H9 (cell line): ENCODE measurements around the gene PPARA. TPM values are rescaled to one million over a fixed set of nuclear protein-coding genes. Genes with fewer than 3 reads are reported as not detected.

Experiments
- DNase-seq: peaks from one replicate; pipeline ENCODE4 v3.0.0-alpha.2; 2017
- H2AFZ ChIP-seq: one replicate; pipeline ENCODE4 v1.6.1; 2013; ENCODE audit warnings: mild to moderate bottlenecking, low read length, control low read depth, moderate library complexity
- H2AK5ac ChIP-seq: 2 replicates; pipeline ENCODE4 v1.6.1; 2013; ENCODE audit warnings: low read length, control low read depth, mixed read lengths; ENCODE audit not compliant: insufficient read length
- H2BK120ac ChIP-seq: one replicate; pipeline ENCODE4 v1.6.1; 2013; ENCODE audit warnings: low read depth, mild to moderate bottlenecking, low read length, control low read depth, inconsistent platforms; ENCODE audit not compliant: poor library complexity, severe bottlenecking
- H2BK12ac ChIP-seq: 2 replicates; pipeline ENCODE4 v1.6.1; 2013; ENCODE audit warnings: low read length, control low read depth, mixed read lengths, low read depth; ENCODE audit not compliant: insufficient read length
- H2BK15ac ChIP-seq: 2 replicates; pipeline ENCODE4 v1.6.1; 2013; ENCODE audit warnings: low read depth, low read length, control low read depth
- H2BK20ac ChIP-seq: one replicate; pipeline ENCODE4 v1.6.1; 2013; ENCODE audit warnings: low read depth, mild to moderate bottlenecking, low read length, control low read depth, inconsistent platforms; ENCODE audit not compliant: poor library complexity, severe bottlenecking
- H2BK5ac ChIP-seq: 2 replicates; pipeline ENCODE4 v1.6.1; 2013; ENCODE audit warnings: low read length, control low read depth, mixed read lengths; ENCODE audit not compliant: insufficient read length
- H3K14ac ChIP-seq: 2 replicates; pipeline ENCODE4 v1.6.1; 2013; ENCODE audit warnings: low read length, control low read depth; ENCODE audit not compliant: insufficient read depth
- H3K18ac ChIP-seq: 2 replicates; pipeline ENCODE4 v1.6.1; 2013; ENCODE audit warnings: low read depth, mild to moderate bottlenecking, mixed read lengths, low read length, control low read depth; ENCODE audit not compliant: insufficient read length
- H3K23ac ChIP-seq: 2 replicates; pipeline ENCODE4 v1.6.1; 2013; ENCODE audit warnings: low read length, control low read depth, mixed read lengths, low read depth; ENCODE audit not compliant: insufficient read length
- H3K23me2 ChIP-seq: 2 replicates; pipeline ENCODE4 v1.6.1; 2013; ENCODE audit warnings: low read depth, mild to moderate bottlenecking, mixed read lengths, low read length, control low read depth; ENCODE audit not compliant: insufficient read length, poor library complexity, severe bottlenecking
- H3K27ac ChIP-seq: 2 replicates; pipeline ENCODE4 v1.5.1; 2013; ENCODE audit warnings: low read length, control low read depth, mixed read lengths, low read depth; ENCODE audit not compliant: insufficient read length
- H3K27me3 ChIP-seq: 2 replicates; pipeline ENCODE4 v1.6.1; 2013; ENCODE audit warnings: low read length, control low read depth, inconsistent platforms; ENCODE audit not compliant: insufficient read depth
- H3K4ac ChIP-seq: 2 replicates; pipeline ENCODE4 v1.6.1; 2013; ENCODE audit warnings: low read depth, mild to moderate bottlenecking, control low read depth, inconsistent platforms, low read length, moderate library complexity
- H3K4me1 ChIP-seq: 2 replicates; pipeline ENCODE4 v1.6.1; 2013; ENCODE audit warnings: low read length, control low read depth, inconsistent platforms; ENCODE audit not compliant: insufficient read depth
- H3K4me2 ChIP-seq: 2 replicates; pipeline ENCODE4 v1.6.1; 2013; ENCODE audit warnings: low read length, control low read depth, mixed read lengths; ENCODE audit not compliant: insufficient read length, insufficient read depth
- H3K56ac ChIP-seq: 2 replicates; pipeline ENCODE4 v1.6.1; 2013; ENCODE audit warnings: low read depth, mild to moderate bottlenecking, mixed read lengths, low read length, control low read depth; ENCODE audit not compliant: insufficient read length
- H3K79me1 ChIP-seq: 2 replicates; pipeline ENCODE4 v1.6.1; 2013; ENCODE audit warnings: low read depth, mild to moderate bottlenecking, moderate library complexity, low read length, control low read depth, inconsistent platforms; ENCODE audit not compliant: insufficient read depth, poor library complexity, severe bottlenecking
- H3K79me2 ChIP-seq: 2 replicates; pipeline ENCODE4 v1.6.1; 2013; ENCODE audit warnings: low read length, control low read depth, inconsistent platforms; ENCODE audit not compliant: insufficient read depth
- H3K9ac ChIP-seq: 2 replicates; pipeline ENCODE4 v1.6.1; 2013; ENCODE audit warnings: low read length, control low read depth, mixed read lengths; ENCODE audit not compliant: insufficient read length; ENCODE audit errors: extremely low read depth
- H3K9me3 ChIP-seq: one replicate; pipeline ENCODE4 v1.6.1; 2013; ENCODE audit warnings: low read depth, low read length, inconsistent platforms; ENCODE audit not compliant: control insufficient read depth
- H3T11ph ChIP-seq: one replicate; pipeline ENCODE4 v1.6.1; 2013; ENCODE audit warnings: mild to moderate bottlenecking, low read length, control low read depth, inconsistent platforms
- H4K20me1 ChIP-seq: one replicate; pipeline ENCODE4 v1.6.1; 2013; ENCODE audit not compliant: control insufficient read depth, insufficient read length, insufficient read depth
- H4K5ac ChIP-seq: 2 replicates; pipeline ENCODE4 v1.6.1; 2013; ENCODE audit warnings: low read depth, mild to moderate bottlenecking, mixed read lengths, low read length, control low read depth; ENCODE audit not compliant: insufficient read length
- H4K8ac ChIP-seq: replicated peaks from 2 replicates; pipeline ENCODE4 v1.6.1; 2013; ENCODE audit warnings: low read length, control low read depth, mixed read lengths, low read depth; ENCODE audit not compliant: insufficient read length
- H4K91ac ChIP-seq: 2 replicates; pipeline ENCODE4 v1.6.1; 2013; ENCODE audit warnings: low read depth, mild to moderate bottlenecking, moderate library complexity, mixed read lengths, low read length, control low read depth; ENCODE audit not compliant: insufficient read length
- H3K27ac Mint-ChIP-seq, 3 experiments: 2 replicates in 2 of 3; 3 replicates in 1 of 3; pipeline ENCODE4 v1.8.0; 2020 to 2021; ENCODE audit warnings: mixed read lengths in 3 of 3, mild to moderate bottlenecking in 1 of 3, moderate library complexity in 1 of 3
- H3K27me3 Mint-ChIP-seq: 2 replicates; pipeline ENCODE4 v1.8.0; 2021; ENCODE audit warnings: low read depth, mild to moderate bottlenecking, moderate library complexity, mixed read lengths
- H3K36me3 Mint-ChIP-seq, 3 experiments: 2 replicates in 2 of 3; 3 replicates in 1 of 3; pipeline ENCODE4 v1.8.0; 2020 to 2021; ENCODE audit warnings: low read depth in 3 of 3, mixed read lengths in 3 of 3; ENCODE audit not compliant: insufficient read depth in 1 of 3
- H3K4me1 Mint-ChIP-seq, 2 experiments: 2 replicates each; pipeline ENCODE4 v1.8.0; 2020; ENCODE audit warnings: mixed read lengths in 2 of 2
- H3K4me3 Mint-ChIP-seq, 2 experiments: 2 replicates in 1 of 2; 3 replicates in 1 of 2; pipeline ENCODE4 v1.8.0; 2020 to 2021; ENCODE audit warnings: mild to moderate bottlenecking in 2 of 2, mixed read lengths in 2 of 2, moderate library complexity in 1 of 2
- H3K9me3 Mint-ChIP-seq, 2 experiments: 2 replicates in 1 of 2; 3 replicates in 1 of 2; pipeline ENCODE4 v1.8.0; 2020; ENCODE audit warnings: mild to moderate bottlenecking in 2 of 2, mixed read lengths in 2 of 2, moderate library complexity in 1 of 2
- WGBS: extraction: QIAGEN DNeasy Blood & Tissue Kit; methylation state at CpG from one replicate; pipeline ENCODE4 v1.1.7; 2013; ENCODE audit warnings: missing lambda C conversion rate, low lambda C conversion rate, mixed read lengths; ENCODE audit not compliant: insufficient read length; ENCODE audit errors: extremely low coverage; 5-methylcytosine and 5-hydroxymethylcytosine counted together
- total RNA-seq: library from RNA; stranded (reverse); gene quantifications from 2 replicates; pipeline ENCODE4 v1.2.1, GENCODE V29; 2021
- TF ChIP-seq, protein P1 (sequence below): fragments of 200-600 bp; sonication (generic); conservative IDR thresholded peaks from 3 replicates; pipeline ENCODE4 v1.8.0; 2021; ENCODE audit warnings: antibody characterized with exemption, mild to moderate bottlenecking

PPARA gene
- total RNA-seq, 1 experiment from 2014 or later = 7.3 TPM

DNA sequence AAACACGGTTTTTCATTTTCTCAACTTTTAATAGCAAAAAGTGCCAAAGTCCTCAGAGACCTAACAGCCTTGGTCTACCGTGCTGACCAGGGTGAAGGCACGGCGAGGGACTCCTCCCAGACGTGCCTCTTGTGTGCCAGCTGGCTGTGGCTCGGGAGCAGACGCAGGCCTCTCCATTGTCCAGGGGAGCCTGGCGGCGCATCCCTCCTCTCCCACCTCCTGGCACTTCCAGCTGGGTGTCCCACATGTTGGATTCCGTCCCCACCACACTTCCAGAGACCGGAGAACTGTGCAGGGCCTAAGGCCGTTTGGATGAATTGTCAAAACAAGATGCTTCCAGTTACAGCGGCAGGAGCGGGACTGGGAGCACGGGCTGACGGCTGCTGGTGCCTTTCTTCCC lies 88.2 kb downstream of the PPARA start:
- Mint-ChIP-seq H3K36me3 (peaks cover 2 to 8% (median 5%) of the 10 kb centered on the region in 3 experiments; a peak in 3 of 7 replicates), H3K4me3 (no peak overlapping the region), H3K9me3 (peaks cover 0 to 2% of the 10 kb centered on the region in 2 experiments; a peak in 2 of 5 replicates), H3K27ac (no peak overlapping the region), H3K4me1 (no peaks in the 10 kb centered on the region), H3K27me3 (peaks cover 4% of the 10 kb centered on the region)
- no peaks in the 10 kb centered on the region for H4K20me1 ChIP-seq
- H3K79me1 ChIP-seq = no peaks in the 10 kb centered on the region
- H3K4me2 ChIP-seq = no peak overlapping the region
- no peak overlapping the region for H3K4ac ChIP-seq
- no peak overlapping the region for H3K9ac ChIP-seq
- no peaks in the 10 kb centered on the region for H3K9me3 ChIP-seq
- H2BK120ac ChIP-seq = no peak overlapping the region
- no peak overlapping the region for H2AFZ ChIP-seq
- no peaks in the 10 kb centered on the region for H3K79me2 ChIP-seq
- no peak overlapping the region for H2BK12ac ChIP-seq
- no CpG with 5 or more reads among the region's 16 CpGs for WGBS
- H4K5ac ChIP-seq = no peak overlapping the region
- no peaks in the 10 kb centered on the region for H3K27me3 ChIP-seq
- DNase-seq = no peak
- no peak overlapping the region for H4K91ac ChIP-seq
- TF ChIP-seq, protein P1, sequence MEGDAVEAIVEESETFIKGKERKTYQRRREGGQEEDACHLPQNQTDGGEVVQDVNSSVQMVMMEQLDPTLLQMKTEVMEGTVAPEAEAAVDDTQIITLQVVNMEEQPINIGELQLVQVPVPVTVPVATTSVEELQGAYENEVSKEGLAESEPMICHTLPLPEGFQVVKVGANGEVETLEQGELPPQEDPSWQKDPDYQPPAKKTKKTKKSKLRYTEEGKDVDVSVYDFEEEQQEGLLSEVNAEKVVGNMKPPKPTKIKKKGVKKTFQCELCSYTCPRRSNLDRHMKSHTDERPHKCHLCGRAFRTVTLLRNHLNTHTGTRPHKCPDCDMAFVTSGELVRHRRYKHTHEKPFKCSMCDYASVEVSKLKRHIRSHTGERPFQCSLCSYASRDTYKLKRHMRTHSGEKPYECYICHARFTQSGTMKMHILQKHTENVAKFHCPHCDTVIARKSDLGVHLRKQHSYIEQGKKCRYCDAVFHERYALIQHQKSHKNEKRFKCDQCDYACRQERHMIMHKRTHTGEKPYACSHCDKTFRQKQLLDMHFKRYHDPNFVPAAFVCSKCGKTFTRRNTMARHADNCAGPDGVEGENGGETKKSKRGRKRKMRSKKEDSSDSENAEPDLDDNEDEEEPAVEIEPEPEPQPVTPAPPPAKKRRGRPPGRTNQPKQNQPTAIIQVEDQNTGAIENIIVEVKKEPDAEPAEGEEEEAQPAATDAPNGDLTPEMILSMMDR = no peak
- H3K56ac ChIP-seq = no peak overlapping the region
- H2BK5ac ChIP-seq = no peak overlapping the region
- H3K18ac ChIP-seq = no peak overlapping the region
- no peaks in the 10 kb centered on the region for H3K23me2 ChIP-seq
- H3K23ac ChIP-seq = no peak overlapping the region
- H4K8ac ChIP-seq = no peak overlapping the region
- H2BK20ac ChIP-seq = no peak overlapping the region
- no peak overlapping the region for H3K27ac ChIP-seq
- no peak overlapping the region for H3T11ph ChIP-seq
- no peak overlapping the region for H3K14ac ChIP-seq
- no peak overlapping the region for H2BK15ac ChIP-seq
- no peak overlapping the region for H2AK5ac ChIP-seq
- H3K4me1 ChIP-seq = no peaks in the 10 kb centered on the region
